GM21825 (cell line): Measurements from ENCODE around the gene ANKRD60.

ENCODE experiments used
- ATAC-seq: cut with Tn5 transposase; IDR thresholded peaks from one replicate; pipeline ENCODE4 v1.9.1; 2021; ENCODE audit warnings: mild to moderate bottlenecking, moderate library complexity; ENCODE audit not compliant: unreplicated experiment

ANKRD60 gene

DNA sequence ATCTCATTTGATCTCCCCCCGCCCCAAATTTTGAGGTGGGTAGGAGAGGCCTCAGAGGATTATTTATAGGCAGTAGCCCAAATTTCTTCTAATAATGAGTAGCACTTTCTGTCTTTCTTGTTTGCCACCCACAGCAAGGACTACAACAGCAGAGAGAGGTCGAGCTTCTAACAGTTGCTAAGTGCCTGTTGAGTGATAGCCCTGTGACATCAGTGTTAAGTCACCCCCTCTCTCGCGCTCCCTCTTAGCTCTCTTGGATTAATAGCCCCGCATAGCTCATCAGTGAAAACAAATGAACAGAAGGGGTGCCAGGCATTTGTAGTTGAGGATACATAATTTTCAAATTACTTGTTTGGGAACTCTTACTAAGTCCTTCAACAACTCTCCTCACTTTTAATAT lies 3.5 kb downstream of the ANKRD60 start:
- no peak for ATAC-seq

- ATAC-seq: no peak
Measured at GRCh38 chr20:58224097-58224496, 4.4 kb downstream of the ANKRD60 start.

- no peak for ATAC-seq
Measured at GRCh38 chr20:58223358-58223941, 5.0 kb downstream of the ANKRD60 start.

- no peak for ATAC-seq
Measured at GRCh38 chr20:58222446-58222845, 6.0 kb downstream of the ANKRD60 start.

DNA sequence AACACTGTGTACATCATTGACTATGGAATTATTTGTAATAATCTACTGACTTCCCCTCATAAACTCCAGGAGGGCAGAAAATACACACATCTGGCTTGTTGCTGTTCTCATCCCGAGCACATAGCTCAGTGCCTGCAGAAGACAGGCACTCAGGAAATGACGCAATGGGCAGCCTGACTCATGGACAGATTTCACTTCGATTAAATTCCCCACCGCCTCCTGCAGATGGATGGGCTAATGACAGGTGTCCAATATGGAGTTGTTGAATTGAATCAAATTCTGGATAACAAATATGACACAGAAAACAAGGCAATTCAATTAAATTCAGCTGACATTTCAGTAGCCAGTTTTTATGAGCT lies 9.1 kb downstream of the ANKRD60 start:
- ATAC-seq: no peak

DNA sequence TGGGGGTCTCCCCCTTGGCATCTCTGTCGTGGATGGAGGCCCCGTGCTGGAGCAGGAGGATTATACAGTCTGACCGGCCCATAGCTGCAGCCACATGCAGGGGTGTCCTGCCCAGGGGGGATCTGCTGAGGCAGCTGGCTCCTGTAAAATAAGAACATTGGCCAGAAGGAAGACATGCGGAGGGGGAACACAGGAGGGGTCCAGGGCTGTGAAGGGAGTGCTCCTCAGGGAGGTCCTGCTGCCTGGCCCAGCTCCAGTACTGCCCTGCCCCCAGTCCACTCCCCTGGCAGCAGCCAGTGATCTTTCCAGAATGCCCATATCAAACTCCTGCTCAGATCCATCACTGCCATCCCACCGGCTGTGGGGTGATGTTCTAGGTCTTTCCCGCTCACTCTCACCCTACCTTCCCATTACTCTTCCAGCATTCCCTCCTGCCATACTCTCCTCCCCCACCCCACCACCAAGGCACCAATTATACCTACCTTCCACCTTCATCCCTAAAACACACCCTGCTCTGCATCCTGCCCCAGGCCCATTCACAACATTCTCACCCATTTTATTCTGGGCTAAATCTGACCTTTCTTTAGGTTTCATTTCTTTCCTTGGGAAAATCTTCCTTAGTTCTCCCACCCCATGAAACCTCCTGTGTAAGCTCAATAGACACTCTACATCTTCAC lies 9.7 kb downstream of the ANKRD60 start:
- ATAC-seq: no peak

- no peak for ATAC-seq
Measured at GRCh38 chr20:58216334-58216733, 12.1 kb downstream of the ANKRD60 start.

- ATAC-seq: no peak
Measured at GRCh38 chr20:58215116-58215515, 13.3 kb downstream of the ANKRD60 start.

- ATAC-seq: no peak
Measured at GRCh38 chr20:58214310-58214709, 14.1 kb downstream of the ANKRD60 start.

DNA sequence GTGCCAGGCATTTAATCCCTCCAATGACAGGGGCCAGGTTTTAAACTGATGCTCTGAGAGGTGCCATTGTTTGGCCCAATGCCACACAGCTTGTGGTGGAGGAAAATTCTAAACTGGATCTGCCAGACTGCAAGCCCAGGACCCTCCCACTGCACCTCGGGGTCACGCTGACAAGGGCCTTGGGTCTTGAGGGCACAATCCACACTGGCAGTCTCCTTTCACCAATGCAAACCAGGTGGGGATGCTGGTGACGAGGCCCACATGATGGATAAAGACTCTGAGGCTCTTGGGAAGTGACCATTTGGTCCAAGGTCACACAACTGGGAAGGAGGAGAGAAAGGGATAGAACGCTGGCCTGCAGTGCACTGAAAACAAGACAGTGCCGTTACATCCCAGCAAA lies 14.7 kb downstream of the ANKRD60 start:
- ATAC-seq: no peak

DNA sequence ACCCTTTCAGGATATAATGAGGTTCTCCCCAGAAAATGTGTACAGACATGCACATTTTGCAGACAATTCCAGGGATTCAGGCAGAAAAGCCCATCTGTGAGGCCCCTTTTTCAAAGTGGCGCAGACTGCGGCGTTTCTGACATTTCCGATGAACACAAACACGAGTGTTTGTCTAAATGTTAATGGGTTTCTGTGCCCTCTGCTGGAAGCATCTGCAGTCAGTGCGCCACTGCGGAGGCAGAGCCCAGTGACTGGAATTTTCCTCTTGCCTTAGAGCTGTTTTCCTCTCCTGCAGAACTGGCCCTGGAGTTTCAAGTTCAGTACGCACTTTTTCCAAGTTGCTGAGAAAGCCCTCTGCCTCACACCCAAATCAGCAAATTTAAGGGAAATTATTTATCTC lies 15.3 kb downstream of the ANKRD60 start:
- ATAC-seq: no peak

- ATAC-seq: no peak
Measured at GRCh38 chr20:58212636-58213035, 15.8 kb downstream of the ANKRD60 start.

DNA sequence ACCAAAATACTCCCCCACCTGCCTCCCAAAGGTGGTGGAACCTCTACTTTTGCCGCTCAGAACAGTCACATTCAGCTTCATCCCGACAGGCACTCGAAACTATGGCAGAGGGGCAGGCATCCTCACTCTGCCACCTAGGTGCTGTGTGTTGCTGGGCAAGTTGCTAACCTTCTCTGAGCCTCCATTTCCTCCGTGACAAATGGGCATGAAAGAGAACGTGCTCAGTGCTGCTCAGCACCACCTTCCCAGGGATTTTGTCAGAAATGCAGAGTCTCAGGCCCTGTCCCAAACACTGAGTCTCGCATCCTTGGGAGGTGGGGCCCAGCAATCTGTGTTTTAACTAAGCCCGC lies 18.1 kb downstream of the ANKRD60 start:
- ATAC-seq: no peak

DNA sequence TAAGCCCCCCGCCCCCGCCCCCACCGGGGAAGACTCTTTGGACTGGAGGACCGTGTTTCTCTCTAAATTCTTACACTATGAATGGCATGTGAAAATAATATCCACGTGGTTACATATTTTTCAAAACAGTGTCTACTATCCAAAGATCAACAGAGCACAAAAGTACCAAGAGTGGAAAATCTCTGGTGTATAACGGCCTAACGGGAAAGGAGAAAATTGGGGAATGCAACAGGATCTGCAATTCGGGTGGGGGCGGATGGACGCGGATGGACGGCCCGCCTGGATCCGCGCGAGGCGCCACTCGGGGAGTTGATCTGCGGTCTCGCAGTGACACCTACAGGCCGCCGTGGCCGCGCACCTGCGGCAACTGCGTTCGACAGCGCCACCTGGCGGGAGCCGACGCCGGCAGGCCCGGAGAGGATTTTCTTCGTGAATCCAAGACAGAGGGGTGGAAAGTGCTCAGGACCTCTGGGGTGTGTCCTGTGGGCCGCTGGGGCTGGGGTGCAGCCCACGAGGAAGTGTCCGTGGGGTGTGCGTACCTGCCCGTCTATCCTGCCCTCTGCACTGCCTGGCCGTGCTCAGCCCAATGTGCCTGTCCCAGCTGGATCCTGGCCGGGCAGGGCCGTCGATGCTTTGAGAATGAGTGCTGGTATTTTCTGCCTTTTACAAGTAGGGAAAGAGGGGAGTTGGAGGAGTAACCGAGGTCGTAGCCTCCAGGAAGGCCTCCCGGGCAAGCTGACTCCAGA lies 18.6 kb downstream of the ANKRD60 start:
- ATAC-seq: peak; percentile 81

DNA sequence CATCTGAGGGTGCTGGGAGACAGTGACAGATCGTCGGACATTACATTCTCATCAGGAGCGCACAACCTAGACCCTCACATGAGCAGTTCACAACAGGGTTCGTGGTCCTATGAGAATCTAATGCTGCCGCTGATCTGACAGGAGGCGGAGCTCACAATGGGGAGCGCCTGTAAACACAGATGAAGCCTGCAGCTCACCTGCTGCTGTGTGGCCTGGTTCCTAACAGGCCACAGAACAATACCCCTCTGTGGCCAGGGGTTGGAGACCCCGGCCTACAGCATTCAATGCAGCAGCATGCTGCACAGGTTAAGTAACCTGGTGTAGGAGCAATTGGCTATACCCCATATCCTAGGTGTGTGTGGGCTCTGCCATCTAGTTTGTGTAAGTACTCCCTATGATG lies 19.5 kb downstream of the ANKRD60 start:
- no peak for ATAC-seq

DNA sequence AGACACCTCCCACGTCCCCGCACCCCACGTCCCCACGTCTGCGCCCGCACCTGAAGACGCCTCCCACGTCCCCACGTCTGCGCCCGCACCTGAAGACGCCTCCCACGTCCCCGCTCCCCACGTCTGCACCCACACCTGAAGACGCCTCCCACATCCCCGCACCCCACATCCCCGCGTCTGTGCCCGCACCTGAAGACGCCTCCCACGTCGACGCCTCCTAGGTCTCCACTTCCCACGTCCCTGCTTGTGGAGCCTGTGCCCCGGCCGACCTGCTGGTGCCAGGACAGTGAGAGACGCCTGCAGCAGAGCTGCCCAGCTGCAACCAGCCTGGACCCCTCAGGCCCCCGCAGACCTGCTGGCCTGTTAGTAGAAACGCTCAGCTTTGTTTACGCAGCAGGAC lies 22.6 kb downstream of the ANKRD60 start:
- no peak for ATAC-seq

GRCh38 chr20:58202044-58202443 lies 26.4 kb downstream of the ANKRD60 start:
- no peak for ATAC-seq

DNA sequence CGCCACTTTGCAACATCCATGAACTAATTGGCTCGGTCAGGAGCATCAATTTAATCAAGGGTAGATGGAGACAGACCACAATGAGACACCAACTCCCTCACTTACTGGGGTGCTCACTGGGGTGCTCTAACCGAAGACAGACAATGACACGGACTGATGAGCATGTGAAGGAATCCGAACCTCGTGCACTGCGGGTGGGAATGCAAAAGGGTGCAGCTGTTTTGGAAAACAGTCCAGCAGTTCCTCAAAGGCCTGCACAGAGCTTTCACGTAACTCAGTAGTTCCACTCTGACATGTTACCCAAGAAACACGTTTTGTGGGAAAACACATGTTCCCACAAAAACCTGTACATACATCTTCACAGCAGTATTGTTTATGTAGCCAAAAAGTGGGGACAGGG lies 26.8 kb downstream of the ANKRD60 start:
- ATAC-seq: no peak

GRCh38 chr20:58199469-58199868 lies 29.0 kb downstream of the ANKRD60 start:
- no peak for ATAC-seq

GRCh38 chr20:58198901-58199355 lies 29.5 kb downstream of the ANKRD60 start:
- no peak for ATAC-seq

GRCh38 chr20:58198384-58198783 lies 30.1 kb downstream of the ANKRD60 start:
- no peak for ATAC-seq

GRCh38 chr20:58197185-58197469 lies 31.3 kb downstream of the ANKRD60 start:
- no peak for ATAC-seq
